ENCODE data around the gene DACH1. TPM values are rescaled to one million over a fixed set of nuclear protein-coding genes. Genes with fewer than 3 reads are reported as not detected.
"Not testable (repeated sequence)": the region's sequence is repeated elsewhere in the genome, so short reads cannot be mapped to it uniquely, and the experiment has no call there.

Gene DACH1
- total RNA-seq, 1 experiment from 2014 or later: 0.14 TPM

- Mint-ChIP-seq H3K4me3 (ENCODE audit: low read depth, unreplicated experiment) (no peak overlapping the region), H3K27ac (ENCODE audit: unreplicated experiment) (no peak overlapping the region), H3K4me1 (ENCODE audit: low read depth, unreplicated experiment) (no peaks in the 10 kb centered on the region), H3K27me3 (ENCODE audit: unreplicated experiment) (no peaks in the 10 kb centered on the region), H3K36me3 (ENCODE audit: insufficient read depth, unreplicated experiment) (no peaks in the 10 kb centered on the region), H3K9me3 (ENCODE audit: low read depth, unreplicated experiment) (no peaks in the 10 kb centered on the region)
- no TSS peak for BruUV-seq (replicated peaks)
- CTCF ChIA-PET: no interaction called here
- no peak for DNase-seq
- intact Hi-C loops (cut with micrococcal nuclease; ENCODE audit: unreplicated experiment): no loop called here
- TF ChIP-seq CTCF (IDR thresholded peaks at IDR 0.05; ENCODE audit: unreplicated experiment): no peak
Observed at GRCh38 chr13:71851498-71852409, 15.2 kb downstream of the DACH1 start.

- intact Hi-C loops (cut with micrococcal nuclease; ENCODE audit: unreplicated experiment): no loop called here
Observed at GRCh38 chr13:71842003-71842402, 25.0 kb downstream of the DACH1 start.

GRCh38 chr13:71838842-71839241 is 28.2 kb downstream of the DACH1 start:
- Mint-ChIP-seq H3K4me3 (ENCODE audit: low read depth, unreplicated experiment) (no peak overlapping the region), H3K36me3 (ENCODE audit: insufficient read depth, unreplicated experiment) (no peaks in the 10 kb centered on the region), H3K4me1 (ENCODE audit: low read depth, unreplicated experiment) (no peaks in the 10 kb centered on the region), H3K27ac (ENCODE audit: unreplicated experiment) (no peak overlapping the region), H3K9me3 (ENCODE audit: low read depth, unreplicated experiment) (no peaks in the 10 kb centered on the region), H3K27me3 (ENCODE audit: unreplicated experiment) (no peaks in the 10 kb centered on the region)
- TF ChIP-seq CTCF (IDR thresholded peaks at IDR 0.05; ENCODE audit: unreplicated experiment): no peak
- intact Hi-C loops (cut with micrococcal nuclease; ENCODE audit: unreplicated experiment): no loop called here
- no peak for DNase-seq
- CTCF ChIA-PET: no interaction called here
- no TSS peak for BruUV-seq (replicated peaks)

More at GRCh38 chr13:71842003-71842402, 25.0 kb downstream of the DACH1 start:
- H3K4me1 Mint-ChIP-seq (ENCODE audit: low read depth, unreplicated experiment): no peaks in the 10 kb centered on the region
- H3K9me3 Mint-ChIP-seq (ENCODE audit: low read depth, unreplicated experiment): no peaks in the 10 kb centered on the region
- BruUV-seq (replicated peaks): no TSS peak
- CTCF ChIA-PET: no interaction called here
- H3K36me3 Mint-ChIP-seq (ENCODE audit: insufficient read depth, unreplicated experiment): no peaks in the 10 kb centered on the region
- no peak overlapping the region for H3K4me3 Mint-ChIP-seq (ENCODE audit: low read depth, unreplicated experiment)
- no peak overlapping the region for H3K27ac Mint-ChIP-seq (ENCODE audit: unreplicated experiment)
- no peak for TF ChIP-seq CTCF (IDR thresholded peaks at IDR 0.05; ENCODE audit: unreplicated experiment)
- no peaks in the 10 kb centered on the region for H3K27me3 Mint-ChIP-seq (ENCODE audit: unreplicated experiment)
- DNase-seq: no peak

- BruUV-seq (replicated peaks); H3K27ac Mint-ChIP-seq (ENCODE audit: unreplicated experiment); H3K4me3 Mint-ChIP-seq (ENCODE audit: low read depth, unreplicated experiment); H3K36me3 Mint-ChIP-seq (ENCODE audit: insufficient read depth, unreplicated experiment); H3K27me3 Mint-ChIP-seq (ENCODE audit: unreplicated experiment); H3K4me1 Mint-ChIP-seq (ENCODE audit: low read depth, unreplicated experiment); H3K9me3 Mint-ChIP-seq (ENCODE audit: low read depth, unreplicated experiment); DNase-seq; intact Hi-C loops (cut with micrococcal nuclease; ENCODE audit: unreplicated experiment); CTCF ChIA-PET: not testable (repeated sequence)
Observed at GRCh38 chr13:71837582-71837981, 29.4 kb downstream of the DACH1 start.

- intact Hi-C loops (cut with micrococcal nuclease; ENCODE audit: unreplicated experiment): no loop called here
- no peak for DNase-seq
- no peak overlapping the region for H3K4me3 Mint-ChIP-seq (ENCODE audit: low read depth, unreplicated experiment)
- CTCF ChIA-PET: no interaction called here
- TF ChIP-seq CTCF (IDR thresholded peaks at IDR 0.05; ENCODE audit: unreplicated experiment): no peak
- no peaks in the 10 kb centered on the region for H3K4me1 Mint-ChIP-seq (ENCODE audit: low read depth, unreplicated experiment)
- BruUV-seq (replicated peaks): no TSS peak
- no peaks in the 10 kb centered on the region for H3K9me3 Mint-ChIP-seq (ENCODE audit: low read depth, unreplicated experiment)
- no peaks in the 10 kb centered on the region for H3K36me3 Mint-ChIP-seq (ENCODE audit: insufficient read depth, unreplicated experiment)
- no peaks in the 10 kb centered on the region for H3K27me3 Mint-ChIP-seq (ENCODE audit: unreplicated experiment)
- no peak overlapping the region for H3K27ac Mint-ChIP-seq (ENCODE audit: unreplicated experiment)
Observed at GRCh38 chr13:71831716-71832115, 35.3 kb downstream of the DACH1 start.

All from Calu3 (cell line).